HL-60 (cell line): ENCODE data around the gene PRKCD.

Experiments used
- GABPA ChIP-seq: IDR thresholded peaks from 2 replicates; pipeline ENCODE4 v1.6.1; 2012; ENCODE audit warnings: low read depth
- POLR2AphosphoS5 ChIP-seq: IDR thresholded peaks from 2 replicates; pipeline ENCODE4 v1.6.1; 2012; ENCODE audit warnings: low read depth
- REST ChIP-seq: IDR thresholded peaks from 2 replicates; pipeline ENCODE4 v1.6.1; 2012; ENCODE audit warnings: low read depth; ENCODE audit not compliant: insufficient replicate concordance
- SPI1 ChIP-seq: IDR thresholded peaks from 2 replicates; pipeline ENCODE4 v1.6.1; 2012; ENCODE audit warnings: low read depth, mild to moderate bottlenecking, borderline replicate concordance
- TF ChIP-seq, protein P1 (sequence below): IDR thresholded peaks from one replicate; pipeline ENCODE4 v1.5.1; 2011; ENCODE audit warnings: low read length, control low read depth, inconsistent platforms; ENCODE audit not compliant: insufficient read depth

- TF ChIP-seq GABPA = peak; percentile 29; the same call in 1 of the 2 replicates
- TF ChIP-seq, protein P1, sequence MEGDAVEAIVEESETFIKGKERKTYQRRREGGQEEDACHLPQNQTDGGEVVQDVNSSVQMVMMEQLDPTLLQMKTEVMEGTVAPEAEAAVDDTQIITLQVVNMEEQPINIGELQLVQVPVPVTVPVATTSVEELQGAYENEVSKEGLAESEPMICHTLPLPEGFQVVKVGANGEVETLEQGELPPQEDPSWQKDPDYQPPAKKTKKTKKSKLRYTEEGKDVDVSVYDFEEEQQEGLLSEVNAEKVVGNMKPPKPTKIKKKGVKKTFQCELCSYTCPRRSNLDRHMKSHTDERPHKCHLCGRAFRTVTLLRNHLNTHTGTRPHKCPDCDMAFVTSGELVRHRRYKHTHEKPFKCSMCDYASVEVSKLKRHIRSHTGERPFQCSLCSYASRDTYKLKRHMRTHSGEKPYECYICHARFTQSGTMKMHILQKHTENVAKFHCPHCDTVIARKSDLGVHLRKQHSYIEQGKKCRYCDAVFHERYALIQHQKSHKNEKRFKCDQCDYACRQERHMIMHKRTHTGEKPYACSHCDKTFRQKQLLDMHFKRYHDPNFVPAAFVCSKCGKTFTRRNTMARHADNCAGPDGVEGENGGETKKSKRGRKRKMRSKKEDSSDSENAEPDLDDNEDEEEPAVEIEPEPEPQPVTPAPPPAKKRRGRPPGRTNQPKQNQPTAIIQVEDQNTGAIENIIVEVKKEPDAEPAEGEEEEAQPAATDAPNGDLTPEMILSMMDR = no peak
- no peak for TF ChIP-seq POLR2AphosphoS5
- TF ChIP-seq SPI1 = peak; percentile 84
- TF ChIP-seq REST = no peak
Measured at GRCh38 chr3:53216723-53217122, 55.7 kb downstream of the PRKCD start.
